GM19397 (cell line): ENCODE measurements around the gene SEZ6.

ENCODE experiments used
- ATAC-seq: cut with Tn5 transposase; IDR thresholded peaks from one replicate; pipeline ENCODE4 v1.9.1; 2021; ENCODE audit warnings: mild to moderate bottlenecking, moderate library complexity; ENCODE audit not compliant: unreplicated experiment

SEZ6 gene

DNA sequence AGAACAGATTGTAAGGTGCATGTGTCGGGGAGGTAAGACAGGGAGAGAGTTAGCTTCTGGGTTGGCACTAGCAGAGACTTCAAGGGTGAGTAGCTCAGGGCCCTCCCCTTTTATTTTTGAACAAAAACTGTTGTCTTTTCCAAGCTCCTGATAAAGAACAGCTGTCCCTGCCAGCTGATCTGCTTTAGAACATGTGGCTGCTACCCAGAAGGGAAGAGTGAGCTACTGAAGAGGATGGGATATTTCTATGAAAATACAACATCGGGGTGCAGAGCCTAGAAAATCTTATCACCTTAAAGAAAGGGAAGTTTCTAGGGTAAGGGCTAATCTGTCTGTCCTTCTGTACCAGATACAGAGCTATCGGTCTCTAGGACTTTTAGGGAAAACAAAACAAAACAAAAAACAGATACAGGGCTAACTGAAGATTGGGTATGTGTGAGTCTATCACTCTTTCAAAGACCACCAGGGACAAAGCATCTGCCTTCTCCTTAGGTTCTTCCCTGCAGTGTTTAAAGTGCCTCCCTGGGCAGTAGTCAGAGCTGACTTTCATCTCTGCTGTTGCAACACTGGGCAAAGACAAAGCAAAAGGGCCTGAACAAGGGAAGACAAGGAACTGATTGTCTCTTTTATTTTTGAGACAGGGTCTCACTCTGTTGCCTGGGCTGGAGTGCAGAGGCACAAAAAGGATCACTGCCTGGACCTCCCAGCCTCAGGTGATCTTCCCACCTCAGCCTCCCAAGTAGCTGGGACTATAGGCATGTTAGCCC, 97.9 kb downstream of the SEZ6 start:
- no peak for ATAC-seq

DNA sequence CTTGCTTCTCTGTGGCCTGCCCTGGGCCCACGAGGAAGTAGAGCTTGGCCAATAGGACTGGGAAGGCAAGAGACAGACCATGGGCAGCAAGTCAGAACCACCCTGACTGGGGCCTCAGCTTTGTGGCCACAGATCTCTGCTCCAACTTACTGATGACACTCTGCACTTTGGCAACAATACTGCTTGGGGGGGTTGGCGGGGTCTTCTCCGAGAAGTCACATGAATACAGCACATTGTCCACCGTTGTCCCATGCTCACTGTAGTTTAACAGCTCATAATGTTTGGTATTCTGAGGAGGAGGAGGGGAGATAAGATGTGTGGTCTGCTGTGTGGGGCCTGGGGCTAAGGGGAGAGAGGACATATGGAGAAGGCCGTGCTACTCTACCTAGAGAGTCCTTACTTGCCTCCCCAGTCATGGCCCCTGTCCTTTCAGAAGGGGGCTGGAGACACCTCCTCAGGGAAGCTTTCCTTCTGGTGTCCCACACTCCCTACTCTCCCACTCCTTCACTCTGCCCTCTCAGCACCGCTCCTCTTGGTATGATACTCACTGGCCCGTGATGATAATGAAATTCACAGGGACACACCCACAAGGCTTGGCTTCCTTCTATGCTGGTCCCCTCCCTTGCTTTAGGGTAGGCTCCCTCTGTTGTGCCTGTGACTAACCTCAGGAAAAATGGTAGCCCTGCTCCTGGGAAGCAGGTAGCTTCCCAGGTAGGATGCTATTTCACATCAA, 99.0 kb downstream of the SEZ6 start:
- no peak for ATAC-seq

DNA sequence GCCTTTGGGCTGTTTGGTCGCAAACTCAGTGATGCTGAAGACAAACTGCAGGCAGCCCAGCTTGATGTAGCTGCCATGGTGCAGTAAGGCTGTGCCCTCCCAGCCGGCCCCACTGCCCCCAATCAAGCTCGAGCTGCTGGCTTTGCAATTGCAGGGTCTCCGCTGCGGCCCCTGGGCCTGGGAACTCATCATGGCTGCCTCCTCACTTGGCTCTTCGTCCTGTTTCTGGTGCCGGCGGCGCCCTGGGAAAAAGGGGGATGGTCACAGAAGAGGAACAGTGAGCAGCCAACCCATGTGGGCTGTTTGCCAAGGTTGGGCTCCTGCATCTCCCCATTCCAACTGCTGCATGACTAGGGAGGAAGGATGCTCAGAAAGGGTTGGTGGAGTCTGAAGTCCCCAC, 99.6 kb downstream of the SEZ6 start:
- no peak for ATAC-seq
